ENCODE measurements around the gene ZSCAN12. TPM values are rescaled to one million over a fixed set of nuclear protein-coding genes. Genes with fewer than 3 reads are reported as not detected.

Gene ZSCAN12
- total RNA-seq, 1 experiment from 2014 or later, result 0.81 TPM

DNA sequence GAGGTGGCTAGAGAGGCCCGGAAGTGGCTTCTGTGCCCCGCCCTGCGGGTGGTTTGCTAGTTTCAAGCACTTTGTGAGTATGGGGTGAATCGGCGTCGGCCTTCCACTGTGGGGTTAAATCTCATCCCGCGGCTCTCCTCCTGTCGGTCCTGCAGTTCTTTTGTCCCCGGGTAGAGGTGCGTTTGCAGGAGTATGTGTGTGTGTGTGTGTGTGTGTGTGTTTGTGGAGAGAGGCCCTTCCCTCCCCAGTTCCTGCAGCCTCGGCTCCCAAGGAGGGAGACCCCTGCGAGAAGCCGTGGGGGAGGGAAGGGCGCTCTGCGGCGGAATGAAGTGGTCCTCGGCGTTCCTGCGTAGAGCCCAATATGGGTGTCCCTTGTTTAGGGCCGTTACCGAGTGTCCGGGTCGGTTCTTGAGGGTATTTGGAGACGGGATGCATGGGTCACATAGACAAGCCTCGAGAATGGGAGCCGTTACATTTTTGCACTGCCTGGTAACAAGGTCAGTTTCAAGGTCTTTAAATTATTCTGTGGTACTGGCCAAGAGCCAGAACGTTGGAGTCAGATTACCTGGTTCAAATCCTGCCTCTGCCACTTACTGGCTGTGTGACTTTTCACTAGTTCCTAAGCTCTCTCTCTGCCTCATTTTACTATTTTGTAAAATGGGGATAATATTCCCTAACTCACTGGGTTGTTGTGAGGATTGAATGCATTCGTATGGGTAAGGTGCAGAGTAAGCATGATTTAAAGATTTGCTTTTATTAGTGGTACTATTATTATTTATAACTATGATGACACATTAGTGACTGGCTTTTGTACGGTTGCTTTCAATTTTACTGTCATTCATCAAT, 49.4 kb downstream of the ZSCAN12 start, which contains the start of gene ZKSCAN3:
Gene ZKSCAN3, plus strand, starts transcription at position 56 of the 846 bp plus-strand sequence. CDS start 9,640 bp downstream, outside the sequence.
- Histone ChIP-seq H3K4me3 (replicated peaks in 1 of 2; ENCODE audit: low read depth in 1 of 2, low read length in 2 of 2) (peak within 1 kb of the TSS; percentile 86 to 89), H3K9me2 (ENCODE audit: insufficient read depth) (no peaks in the 10 kb centered on the region), H3K27me3 (ENCODE audit: insufficient read depth, low read length) (no peaks in the 10 kb centered on the region), H3K79me2 (ENCODE audit: insufficient read depth, low read length) (peaks cover 53% of the 10 kb centered on the region), H3K36me3 (ENCODE audit: control insufficient read depth in 1 of 2, insufficient read depth in 2 of 2, low read length in 2 of 2) (0 out of 4 replicates have a peak, but pooled peaks cover 0 to 4% of the 10 kb centered on the region in 2 experiments), H4K20me1 (ENCODE audit: insufficient read depth) (no peaks in the 10 kb centered on the region), H3K27ac (ENCODE audit: low read depth, low read length) (peak within 1 kb of the TSS; percentile 82), H3K4me1 (ENCODE audit: control insufficient read depth in 1 of 2, insufficient read depth in 2 of 2, low read length in 2 of 2) (peaks cover 31 to 48% of the 10 kb centered on the region in 2 experiments), H3K9me3 (ENCODE audit: control insufficient read depth in 1 of 2, insufficient read depth in 1 of 2, low read depth in 1 of 2, low read length in 2 of 2) (no peaks in the 10 kb centered on the region), H3K4me2 (ENCODE audit: low read length) (peak within 1 kb of the TSS; percentile 94), H2AFZ (ENCODE audit: low read depth, low read length, poor library complexity, severe bottlenecking) (peak within 1 kb of the TSS; percentile 97), H3K9ac (ENCODE audit: low read length) (peak within 1 kb of the TSS; percentile 79)
- POLR2A ChIA-PET, result interaction anchor here (0.7 to 2.7 kb wide), 6 partner anchors 14 to 663 kb away, joined by 3 to 14 read pairs (median 4); partner anchors contain the start of genes ZKSCAN8, ZSCAN26 and ZSCAN31
- intact Hi-C loops (cut with micrococcal nuclease), result loop anchor here (5.0 to 10.0 kb wide), 3 partner anchors 123 to 445 kb away; partner anchors contain the start of gene ZSCAN9
- CTCF ChIA-PET, result no interaction called here
- TSS peak; percentile 86 for BruUV-seq (replicated peaks)
- RAD21 ChIA-PET (ENCODE audit: low non-redundant PET in 1 of 2, low total read pairs in 2 of 2, uncharacterized antibody in 2 of 2, unreplicated experiment in 2 of 2), result interaction anchor here in 1 of 2 experiments (0.9 kb wide), 1 partner anchor 209 kb away, joined by 3 read pairs; the partner anchor contains the start of gene ZKSCAN8
- ATAC-seq, result peak; percentile 88
- DNase-seq (ENCODE audit: low read depth, low spot score), result peak; percentile 80
- TF ChIP-seq JUND (IDR thresholded peaks at IDR 0.05), result peak; percentile 39
- 0 out of 2 replicates have a peak, but pooled peaks have one; percentile 10 for TF ChIP-seq RAD21 (IDR thresholded peaks at IDR 0.05; ENCODE audit: low read depth)
- TF ChIP-seq SIN3A (IDR thresholded peaks at IDR 0.05; ENCODE audit: low read depth), result peak; percentile 56; the same call in 1 of the 2 replicates
- no peak for TF ChIP-seq ZNF274 (IDR thresholded peaks at IDR 0.05; ENCODE audit: low read depth, low read length)
- TF ChIP-seq, protein P1, sequence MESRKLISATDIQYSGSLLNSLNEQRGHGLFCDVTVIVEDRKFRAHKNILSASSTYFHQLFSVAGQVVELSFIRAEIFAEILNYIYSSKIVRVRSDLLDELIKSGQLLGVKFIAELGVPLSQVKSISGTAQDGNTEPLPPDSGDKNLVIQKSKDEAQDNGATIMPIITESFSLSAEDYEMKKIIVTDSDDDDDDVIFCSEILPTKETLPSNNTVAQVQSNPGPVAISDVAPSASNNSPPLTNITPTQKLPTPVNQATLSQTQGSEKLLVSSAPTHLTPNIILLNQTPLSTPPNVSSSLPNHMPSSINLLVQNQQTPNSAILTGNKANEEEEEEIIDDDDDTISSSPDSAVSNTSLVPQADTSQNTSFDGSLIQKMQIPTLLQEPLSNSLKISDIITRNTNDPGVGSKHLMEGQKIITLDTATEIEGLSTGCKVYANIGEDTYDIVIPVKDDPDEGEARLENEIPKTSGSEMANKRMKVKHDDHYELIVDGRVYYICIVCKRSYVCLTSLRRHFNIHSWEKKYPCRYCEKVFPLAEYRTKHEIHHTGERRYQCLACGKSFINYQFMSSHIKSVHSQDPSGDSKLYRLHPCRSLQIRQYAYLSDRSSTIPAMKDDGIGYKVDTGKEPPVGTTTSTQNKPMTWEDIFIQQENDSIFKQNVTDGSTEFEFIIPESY (IDR thresholded peaks at IDR 0.05; ENCODE audit: extremely low read depth, insufficient replicate concordance, low read length), result peak; percentile 36
- 0 out of 2 replicates have a peak, but pooled peaks have one; percentile 12 for TF ChIP-seq CEBPB (IDR thresholded peaks at IDR 0.05; ENCODE audit: low read depth)
- TF ChIP-seq POLR2A (IDR thresholded peaks at IDR 0.05; ENCODE audit: borderline replicate concordance, extremely low read depth, insufficient read depth, insufficient read length), result peak; percentile 81
- TF ChIP-seq, protein P2, sequence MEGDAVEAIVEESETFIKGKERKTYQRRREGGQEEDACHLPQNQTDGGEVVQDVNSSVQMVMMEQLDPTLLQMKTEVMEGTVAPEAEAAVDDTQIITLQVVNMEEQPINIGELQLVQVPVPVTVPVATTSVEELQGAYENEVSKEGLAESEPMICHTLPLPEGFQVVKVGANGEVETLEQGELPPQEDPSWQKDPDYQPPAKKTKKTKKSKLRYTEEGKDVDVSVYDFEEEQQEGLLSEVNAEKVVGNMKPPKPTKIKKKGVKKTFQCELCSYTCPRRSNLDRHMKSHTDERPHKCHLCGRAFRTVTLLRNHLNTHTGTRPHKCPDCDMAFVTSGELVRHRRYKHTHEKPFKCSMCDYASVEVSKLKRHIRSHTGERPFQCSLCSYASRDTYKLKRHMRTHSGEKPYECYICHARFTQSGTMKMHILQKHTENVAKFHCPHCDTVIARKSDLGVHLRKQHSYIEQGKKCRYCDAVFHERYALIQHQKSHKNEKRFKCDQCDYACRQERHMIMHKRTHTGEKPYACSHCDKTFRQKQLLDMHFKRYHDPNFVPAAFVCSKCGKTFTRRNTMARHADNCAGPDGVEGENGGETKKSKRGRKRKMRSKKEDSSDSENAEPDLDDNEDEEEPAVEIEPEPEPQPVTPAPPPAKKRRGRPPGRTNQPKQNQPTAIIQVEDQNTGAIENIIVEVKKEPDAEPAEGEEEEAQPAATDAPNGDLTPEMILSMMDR (IDR thresholded peaks at IDR 0.05 in 2 of 3, conservative IDR thresholded peaks at IDR 0.05 in 1 of 3; ENCODE audit: borderline replicate concordance in 1 of 3, insufficient read depth in 1 of 3, low read depth in 2 of 3, low read length in 2 of 3), result no peak
- TF ChIP-seq YY1 (IDR thresholded peaks at IDR 0.05; ENCODE audit: extremely low read depth, insufficient replicate concordance, low read depth, low read length), result no peak
- TF ChIP-seq, protein P3, sequence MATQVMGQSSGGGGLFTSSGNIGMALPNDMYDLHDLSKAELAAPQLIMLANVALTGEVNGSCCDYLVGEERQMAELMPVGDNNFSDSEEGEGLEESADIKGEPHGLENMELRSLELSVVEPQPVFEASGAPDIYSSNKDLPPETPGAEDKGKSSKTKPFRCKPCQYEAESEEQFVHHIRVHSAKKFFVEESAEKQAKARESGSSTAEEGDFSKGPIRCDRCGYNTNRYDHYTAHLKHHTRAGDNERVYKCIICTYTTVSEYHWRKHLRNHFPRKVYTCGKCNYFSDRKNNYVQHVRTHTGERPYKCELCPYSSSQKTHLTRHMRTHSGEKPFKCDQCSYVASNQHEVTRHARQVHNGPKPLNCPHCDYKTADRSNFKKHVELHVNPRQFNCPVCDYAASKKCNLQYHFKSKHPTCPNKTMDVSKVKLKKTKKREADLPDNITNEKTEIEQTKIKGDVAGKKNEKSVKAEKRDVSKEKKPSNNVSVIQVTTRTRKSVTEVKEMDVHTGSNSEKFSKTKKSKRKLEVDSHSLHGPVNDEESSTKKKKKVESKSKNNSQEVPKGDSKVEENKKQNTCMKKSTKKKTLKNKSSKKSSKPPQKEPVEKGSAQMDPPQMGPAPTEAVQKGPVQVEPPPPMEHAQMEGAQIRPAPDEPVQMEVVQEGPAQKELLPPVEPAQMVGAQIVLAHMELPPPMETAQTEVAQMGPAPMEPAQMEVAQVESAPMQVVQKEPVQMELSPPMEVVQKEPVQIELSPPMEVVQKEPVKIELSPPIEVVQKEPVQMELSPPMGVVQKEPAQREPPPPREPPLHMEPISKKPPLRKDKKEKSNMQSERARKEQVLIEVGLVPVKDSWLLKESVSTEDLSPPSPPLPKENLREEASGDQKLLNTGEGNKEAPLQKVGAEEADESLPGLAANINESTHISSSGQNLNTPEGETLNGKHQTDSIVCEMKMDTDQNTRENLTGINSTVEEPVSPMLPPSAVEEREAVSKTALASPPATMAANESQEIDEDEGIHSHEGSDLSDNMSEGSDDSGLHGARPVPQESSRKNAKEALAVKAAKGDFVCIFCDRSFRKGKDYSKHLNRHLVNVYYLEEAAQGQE (IDR thresholded peaks at IDR 0.05; ENCODE audit: low read depth), result no peak
- peak; percentile 43 for TF ChIP-seq TCF7L2 (IDR thresholded peaks at IDR 0.05; ENCODE audit: borderline replicate concordance, extremely low read depth, insufficient read depth, insufficient read length)
- peak; percentile 85; the same call in 1 of the 2 replicates for TF ChIP-seq ELF1 (IDR thresholded peaks at IDR 0.05; ENCODE audit: borderline replicate concordance, low read depth)
- TF ChIP-seq ZFX (IDR thresholded peaks at IDR 0.05), result peak; percentile 35; the same call in 1 of the 2 replicates
- 0 out of 2 replicates have a peak, but pooled peaks have one; percentile 11 for TF ChIP-seq EGR1 (IDR thresholded peaks at IDR 0.05; ENCODE audit: low read depth)
- peak; percentile 15; the same call in 1 of the 2 replicates for TF ChIP-seq SRF (IDR thresholded peaks at IDR 0.05; ENCODE audit: low read depth)
- TF ChIP-seq POLR2AphosphoS5 (IDR thresholded peaks at IDR 0.05; ENCODE audit: low read depth, low read length), result peak; percentile 88
- no peak for TF ChIP-seq EZH2phosphoT487 (IDR thresholded peaks at IDR 0.05; ENCODE audit: borderline replicate concordance)
